H1 (cell line): ENCODE measurements around the gene SAMD9L. TPM values are rescaled to one million over a fixed set of nuclear protein-coding genes. Genes with fewer than 3 reads are reported as not detected.

ENCODE experiments used
- BCL11A ChIP-seq, 2 experiments: IDR thresholded peaks; one replicate each; pipeline ENCODE4 v1.6.1; 2011; ENCODE audit warnings: low read depth in 2 of 2, low read length in 2 of 2, mild to moderate bottlenecking in 2 of 2
- BRCA1 ChIP-seq: IDR thresholded peaks from 2 replicates; pipeline ENCODE4 v1.6.1; 2012; ENCODE audit warnings: low read depth, low read length, improper control_type of control experiment
- CEBPB ChIP-seq: IDR thresholded peaks from 2 replicates; pipeline ENCODE4 v1.6.1; 2012; ENCODE audit warnings: low read depth, low read length
- CHD2 ChIP-seq: IDR thresholded peaks from 2 replicates; pipeline ENCODE4 v1.6.1; 2012; ENCODE audit warnings: low read length, improper control_type of control experiment
- CTBP2 ChIP-seq: IDR thresholded peaks from 2 replicates; pipeline ENCODE4 v1.7.0; 2011; ENCODE audit warnings: borderline replicate concordance, mild to moderate bottlenecking, moderate library complexity, mixed read lengths, low read length; ENCODE audit not compliant: insufficient read depth, insufficient read length
- CTCF ChIP-seq, 3 experiments: IDR thresholded peaks; 1 replicate in 2 of 3; 2 replicates in 1 of 3; pipeline versions ENCODE4 v1.5.1 to v1.6.1; 2011; ENCODE audit warnings: low read length in 3 of 3, mild to moderate bottlenecking in 3 of 3, inconsistent platforms in 2 of 3, low read depth in 1 of 3, moderate library complexity in 1 of 3; ENCODE audit not compliant: insufficient read depth in 1 of 3; ENCODE audit errors: control extremely low read depth in 1 of 3
- E2F6 ChIP-seq: IDR thresholded peaks from 2 replicates; pipeline ENCODE4 v1.6.1; 2012; ENCODE audit warnings: inconsistent platforms
- GTF2F1 ChIP-seq: IDR thresholded peaks from 2 replicates; pipeline ENCODE4 v1.6.1; 2012; ENCODE audit warnings: low read depth, low read length, improper control_type of control experiment, borderline replicate concordance
- SP2 ChIP-seq: IDR thresholded peaks from 2 replicates; pipeline ENCODE4 v1.6.1; 2012; ENCODE audit warnings: mild to moderate bottlenecking, low read length, inconsistent platforms
- TCF12 ChIP-seq: IDR thresholded peaks from 2 replicates; pipeline ENCODE4 v1.6.1; 2011; ENCODE audit warnings: low read depth, mild to moderate bottlenecking, low read length
- polyA plus RNA-seq, 7 experiments: library from polyadenylated mRNA; depleted of rRNA in 3 of 7; stranded (reverse) in 5 of 7; unstranded in 2 of 7; fragments of >200 nt in 5 of 7; fragments of 200-250 nt in 2 of 7; gene quantifications; 1 replicate in 5 of 7; 2 replicates in 1 of 7; 4 replicates in 1 of 7; pipeline versions ENCODE4 v1.2.1 to v1.2.3, GENCODE V29; 2011 to 2013; ENCODE audit warnings: missing spikeins in 2 of 7, mixed read lengths in 2 of 7
- total RNA-seq: library from RNA; stranded (reverse); fragmentation: NEBNext Ultra II Directional; extraction: Animal tissue kit (Norgen Biotek cat#: 25700); gene quantifications from 2 replicates; pipeline ENCODE4 v1.2.1, GENCODE V29; 2021

The SAMD9L gene
- total and polyA plus RNA-seq, 2 of the 8 experiments (the other 6 are each of a cell fraction or from before 2014, with no cell fraction given): not detected

DNA sequence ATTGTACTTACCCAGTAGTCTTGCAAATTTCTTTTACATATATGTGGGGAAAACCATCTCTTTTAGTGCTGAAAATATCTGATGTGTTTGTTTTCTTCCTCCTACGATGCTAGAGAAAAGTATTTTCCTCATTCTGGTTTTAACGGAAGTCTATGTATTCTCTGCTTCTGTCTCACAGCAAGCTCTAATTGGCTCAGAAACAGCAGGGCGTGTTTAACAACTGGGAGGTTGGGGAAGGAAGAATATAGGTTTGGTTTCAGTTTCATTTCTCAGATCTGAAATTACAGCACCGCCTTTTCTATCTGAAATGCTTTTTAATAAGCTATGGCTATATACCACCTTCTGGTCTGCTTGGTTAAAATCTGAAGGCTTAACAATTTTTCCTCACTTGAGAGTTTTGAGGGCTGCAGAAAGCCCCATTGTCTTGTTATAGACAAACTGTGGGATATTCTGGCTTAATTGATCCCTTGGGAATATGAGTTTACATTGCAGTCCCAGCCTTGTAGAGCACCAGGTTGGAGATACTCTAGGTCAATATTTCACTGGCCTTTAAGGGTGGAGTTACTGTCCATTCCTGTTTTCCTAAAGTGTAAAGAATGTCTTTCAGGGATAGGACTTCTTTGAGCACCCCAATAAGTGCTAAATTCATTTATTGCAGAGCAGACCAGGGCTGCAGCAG, 30.2 kb downstream of the SAMD9L start, which contains the start of gene SAMD9 (continued):
- no peak for TF ChIP-seq CTCF (IDR thresholded peaks at IDR 0.05; ENCODE audit: control extremely low read depth in 1 of 3, insufficient read depth in 1 of 3, low read depth in 1 of 3, low read length in 3 of 3)
- TF ChIP-seq BRCA1: no peak
- no peak for TF ChIP-seq TCF12
- TF ChIP-seq CTBP2: no peak
- no peak for TF ChIP-seq SP2
- no peak for TF ChIP-seq CEBPB
- no peak for TF ChIP-seq E2F6
- no peak for TF ChIP-seq GTF2F1
- no peak for TF ChIP-seq BCL11A (IDR thresholded peaks at IDR 0.05; ENCODE audit: low read depth in 2 of 2, low read length in 2 of 2)
- no peak for TF ChIP-seq CHD2
